Dedifferentiated amniotic fluid mesenchymal stem cell (primary cell): ENCODE results near the gene TMEM255B.

ENCODE experiments used
- DNase-seq: peaks from one replicate; pipeline ENCODE4 v3.0.0-alpha.2; 2016; ENCODE audit errors: extremely low spot score

Gene TMEM255B

DNA sequence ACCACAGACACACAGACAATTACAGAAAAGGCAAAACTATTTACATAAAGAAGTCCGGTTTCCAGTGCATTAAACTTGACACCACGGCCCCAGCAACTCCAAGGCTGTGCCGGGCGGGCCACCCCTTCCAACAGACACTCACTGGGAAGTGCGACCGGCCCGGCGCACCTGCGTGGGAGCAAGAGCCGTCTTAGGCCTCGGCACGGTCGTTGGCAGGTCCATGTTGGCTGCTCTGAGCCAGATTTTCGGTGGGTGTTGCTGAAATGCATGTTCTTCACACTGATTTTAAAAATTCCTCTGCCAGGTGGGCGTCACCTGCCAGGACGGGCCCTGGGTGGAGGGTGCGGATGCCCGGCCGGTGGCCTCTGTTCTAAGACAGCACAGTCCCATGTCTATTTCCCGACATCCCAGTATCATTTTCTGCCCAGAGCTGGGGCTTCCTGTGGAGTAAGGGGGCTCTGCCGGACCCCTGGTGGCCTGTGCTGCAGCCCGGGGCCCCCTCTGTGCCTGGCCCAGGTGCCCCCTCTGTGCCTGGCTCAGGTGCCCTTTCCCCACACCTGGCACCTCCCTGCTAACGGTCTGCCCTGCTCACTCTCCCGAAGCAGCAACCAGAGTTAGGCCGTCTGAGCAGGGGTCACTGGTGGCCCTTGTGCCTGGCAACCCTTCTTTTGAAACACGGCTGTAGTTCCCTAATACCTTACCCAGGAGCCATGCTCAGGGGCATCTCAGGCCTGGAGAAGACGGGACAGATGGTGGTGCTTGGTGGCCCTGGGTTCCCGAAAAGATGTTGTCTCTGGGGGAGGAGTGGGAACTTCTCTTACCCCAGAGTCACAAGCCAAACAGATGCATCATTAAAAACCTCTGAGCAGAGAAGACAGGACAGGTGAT lies 9.2 kb downstream of the TMEM255B start:
- no peak for DNase-seq

GRCh38 chr13:113769106-113769505 lies 10.1 kb downstream of the TMEM255B start:
- DNase-seq, result no peak

DNA sequence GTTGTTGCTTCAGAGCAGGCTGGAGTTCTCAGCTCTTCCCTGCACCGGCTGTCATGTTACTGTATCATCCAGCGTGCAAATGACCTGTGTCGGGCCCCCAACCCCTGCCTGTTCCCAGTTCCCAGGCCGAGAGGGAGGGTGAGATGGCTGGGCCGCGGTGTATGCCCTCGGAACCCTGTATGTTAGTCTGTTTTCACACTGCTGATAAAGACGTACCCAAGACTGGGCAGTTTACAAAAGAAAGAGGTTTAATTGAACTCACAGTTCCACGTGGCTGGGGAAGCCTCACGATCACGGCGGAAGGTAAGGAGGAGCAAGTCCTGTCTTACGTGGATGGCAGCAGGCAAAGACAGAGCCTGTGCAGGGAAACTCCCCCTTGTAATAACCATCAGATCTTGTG lies 10.9 kb downstream of the TMEM255B start:
- DNase-seq, result no peak

- DNase-seq, result no peak
These were observed 11.4 kb downstream of the TMEM255B start for GRCh38 chr13:113770441-113770840.

DNA sequence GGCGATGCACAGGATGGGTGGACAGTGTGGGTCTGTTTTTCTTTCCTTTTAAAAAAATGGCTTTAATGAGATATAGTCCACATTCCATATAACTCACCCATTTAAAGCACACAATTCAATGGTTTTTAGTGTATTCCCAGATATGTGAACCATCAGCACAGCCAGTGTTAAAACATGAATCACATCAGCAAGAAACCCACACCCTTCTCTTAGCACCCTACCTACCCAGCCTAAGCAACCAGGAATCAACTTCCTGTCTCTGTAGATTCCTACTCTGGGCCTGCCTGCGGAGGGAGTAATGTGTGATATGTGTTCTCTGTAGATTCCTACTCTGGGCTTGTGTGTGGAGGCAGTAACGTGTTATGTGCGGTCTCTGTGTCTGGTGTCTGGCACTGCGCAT lies 11.9 kb downstream of the TMEM255B start:
- no peak for DNase-seq

DNA sequence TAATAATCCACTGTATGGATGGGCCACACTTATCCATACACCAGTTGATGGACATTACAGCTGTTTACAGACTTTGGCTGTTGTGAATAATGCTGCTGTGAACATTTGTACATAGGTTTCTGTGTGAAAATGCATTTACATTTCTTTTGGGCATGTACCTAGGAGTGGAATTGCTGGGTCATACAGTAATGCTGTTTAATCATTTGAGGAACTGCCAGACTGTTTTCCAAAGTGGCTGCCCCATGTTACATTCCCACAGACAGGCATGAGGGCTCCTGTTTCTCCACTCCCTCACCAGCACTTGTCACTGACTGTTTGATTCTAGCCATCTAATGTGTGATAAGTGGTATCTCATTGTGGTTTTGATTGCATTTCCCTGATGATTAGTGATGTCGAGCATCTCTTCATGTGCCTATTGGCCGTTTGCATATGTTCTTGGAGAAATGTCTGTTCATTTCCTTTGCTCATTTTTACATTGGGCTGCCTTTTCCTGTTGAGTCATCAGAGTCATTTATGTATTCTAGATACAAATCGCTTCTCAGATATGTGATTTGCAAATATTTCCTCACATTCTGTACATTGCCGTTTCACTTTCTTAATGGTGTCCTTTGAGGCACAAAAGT lies 12.8 kb downstream of the TMEM255B start:
- no peak for DNase-seq

- DNase-seq, result no peak
These were observed 15.4 kb downstream of the TMEM255B start for GRCh38 chr13:113774177-113775107.

- DNase-seq, result no peak
These were observed 16.6 kb downstream of the TMEM255B start for GRCh38 chr13:113775451-113776145.

GRCh38 chr13:113776231-113777125 lies 17.5 kb downstream of the TMEM255B start:
- DNase-seq, result no peak

GRCh38 chr13:113777311-113778260 lies 18.6 kb downstream of the TMEM255B start:
- no peak for DNase-seq

GRCh38 chr13:113781571-113781970 lies 22.5 kb downstream of the TMEM255B start:
- DNase-seq, result no peak

- no peak for DNase-seq
These were observed 23.4 kb downstream of the TMEM255B start for GRCh38 chr13:113782472-113782871.

DNA sequence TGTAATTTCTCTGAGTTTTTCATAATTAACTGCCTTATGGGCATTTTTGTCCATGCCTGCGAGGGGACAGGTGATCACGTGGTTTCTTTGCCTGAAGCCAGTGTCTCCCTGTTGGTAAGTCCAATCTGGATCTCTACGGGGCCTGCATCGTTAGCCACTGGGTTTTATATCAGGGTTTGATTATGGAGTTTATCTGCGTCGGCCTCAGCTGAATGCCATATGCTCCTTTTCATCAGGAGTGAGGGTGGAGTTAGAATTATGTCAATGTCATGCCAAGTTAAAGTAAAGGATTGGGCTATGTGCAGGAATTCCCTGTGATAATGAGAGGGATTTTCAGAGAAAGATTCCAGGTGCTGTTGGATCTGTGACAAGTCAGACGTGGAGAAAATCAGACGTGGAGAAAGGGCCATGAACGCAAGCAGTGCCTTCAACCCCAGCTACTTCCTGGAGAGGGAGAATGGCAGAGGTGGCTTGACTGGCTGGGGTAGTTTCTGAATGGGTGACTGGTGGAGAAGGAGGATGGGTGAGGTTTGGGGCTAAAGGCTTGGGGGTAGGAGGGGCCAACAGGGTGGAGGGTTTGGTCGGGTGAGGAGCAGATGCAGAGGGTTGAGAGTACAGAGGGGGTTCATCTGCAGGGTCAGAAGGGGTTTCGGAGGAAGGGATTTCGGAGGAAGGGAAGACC lies 24.3 kb downstream of the TMEM255B start:
- DNase-seq, result no peak

DNA sequence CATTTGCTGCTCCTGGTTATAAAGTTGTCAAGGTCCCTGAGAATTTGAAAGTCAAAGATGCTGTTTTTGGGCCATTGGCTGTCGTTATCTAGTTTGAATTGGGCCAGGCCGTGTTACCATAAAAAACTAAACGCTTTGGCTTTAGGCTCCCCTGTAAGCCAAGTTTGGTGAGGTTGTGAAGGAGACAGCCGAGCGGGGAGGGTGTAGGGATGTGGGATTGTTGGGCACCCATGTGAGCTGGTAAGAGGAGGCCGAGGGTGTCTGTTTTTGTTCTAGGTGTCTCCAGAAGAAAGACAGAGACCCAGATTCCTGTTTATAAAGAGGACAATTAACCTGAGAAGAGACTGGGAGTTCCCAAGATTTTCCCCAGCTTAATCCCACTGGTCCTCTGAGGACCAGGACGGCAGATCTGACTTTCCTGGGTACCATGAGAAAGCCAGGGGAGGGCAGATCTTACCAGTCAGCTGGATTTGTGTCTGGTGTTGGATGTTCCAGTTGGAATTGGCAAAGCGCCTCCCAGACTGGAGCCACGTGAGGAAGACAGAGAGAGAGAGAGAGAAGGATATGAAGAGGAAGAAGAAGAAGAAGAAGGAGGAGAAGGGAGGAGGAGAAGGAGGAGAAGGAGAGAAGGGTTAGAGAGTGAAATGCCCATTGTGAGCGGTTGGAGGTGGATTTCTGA lies 25.1 kb downstream of the TMEM255B start:
- no peak for DNase-seq

- no peak for DNase-seq
These were observed 25.6 kb downstream of the TMEM255B start for GRCh38 chr13:113784645-113785024.

DNA sequence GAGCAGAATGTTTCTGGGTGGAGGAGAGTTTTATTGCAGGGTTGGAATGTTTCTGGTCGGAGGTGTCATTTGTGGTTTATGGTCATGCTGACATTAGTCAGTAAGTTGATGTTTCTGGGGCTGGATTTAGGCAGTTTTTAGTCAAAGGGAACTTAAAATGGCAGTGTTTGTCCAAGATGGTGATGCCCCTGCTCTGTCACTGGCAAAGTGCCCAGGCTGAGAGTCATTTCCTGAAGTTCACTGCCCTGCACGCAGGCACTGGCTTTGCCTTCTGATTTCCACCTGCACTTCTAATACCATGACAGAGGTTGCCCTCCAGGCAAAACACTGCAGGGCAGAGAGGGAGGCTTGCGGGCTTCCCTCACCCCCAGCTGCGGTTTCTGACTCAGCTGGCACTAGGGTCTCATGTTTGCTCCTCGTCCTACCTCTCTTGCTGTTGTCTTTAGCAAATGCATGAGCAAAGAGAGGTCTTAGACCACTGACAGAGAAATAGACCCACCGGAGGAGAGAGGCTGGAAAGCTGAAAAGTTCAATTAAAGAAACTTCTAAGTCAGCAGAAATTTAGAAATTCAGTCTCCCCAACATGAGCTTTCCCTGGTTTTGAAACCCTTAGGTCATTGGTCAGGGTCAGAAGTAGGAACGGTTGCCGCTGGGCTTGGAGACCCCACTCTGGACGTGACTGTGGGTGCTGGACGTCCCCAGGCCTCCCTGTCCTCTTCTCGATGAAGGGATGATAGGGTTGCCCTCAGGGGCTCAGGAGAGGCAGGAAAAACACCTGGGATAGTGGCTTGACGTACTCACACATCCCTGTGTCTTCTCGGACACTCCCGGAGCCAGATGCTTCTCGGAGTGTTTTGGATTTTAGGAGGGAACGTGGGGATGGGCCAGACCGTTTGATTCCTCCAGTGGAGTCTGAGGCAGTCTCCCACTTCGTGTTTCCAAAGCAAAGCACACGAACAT lies 26.3 kb downstream of the TMEM255B start:
- DNase-seq, result peak; percentile 51

- DNase-seq, result no peak
These were observed 27.3 kb downstream of the TMEM255B start for GRCh38 chr13:113786262-113786841.
